Colon (tissue), 2 donors: ENCODE data around the gene FRMD6.

ENCODE experiments used
- FAIRE-seq: peaks from 2 replicates; lab custom pipeline; 2012; peaks lifted over from hg19 to GRCh38; lab: Jason Lieb, UNC
- donor health status: control.
- donor health status: control.

Gene FRMD6

DNA sequence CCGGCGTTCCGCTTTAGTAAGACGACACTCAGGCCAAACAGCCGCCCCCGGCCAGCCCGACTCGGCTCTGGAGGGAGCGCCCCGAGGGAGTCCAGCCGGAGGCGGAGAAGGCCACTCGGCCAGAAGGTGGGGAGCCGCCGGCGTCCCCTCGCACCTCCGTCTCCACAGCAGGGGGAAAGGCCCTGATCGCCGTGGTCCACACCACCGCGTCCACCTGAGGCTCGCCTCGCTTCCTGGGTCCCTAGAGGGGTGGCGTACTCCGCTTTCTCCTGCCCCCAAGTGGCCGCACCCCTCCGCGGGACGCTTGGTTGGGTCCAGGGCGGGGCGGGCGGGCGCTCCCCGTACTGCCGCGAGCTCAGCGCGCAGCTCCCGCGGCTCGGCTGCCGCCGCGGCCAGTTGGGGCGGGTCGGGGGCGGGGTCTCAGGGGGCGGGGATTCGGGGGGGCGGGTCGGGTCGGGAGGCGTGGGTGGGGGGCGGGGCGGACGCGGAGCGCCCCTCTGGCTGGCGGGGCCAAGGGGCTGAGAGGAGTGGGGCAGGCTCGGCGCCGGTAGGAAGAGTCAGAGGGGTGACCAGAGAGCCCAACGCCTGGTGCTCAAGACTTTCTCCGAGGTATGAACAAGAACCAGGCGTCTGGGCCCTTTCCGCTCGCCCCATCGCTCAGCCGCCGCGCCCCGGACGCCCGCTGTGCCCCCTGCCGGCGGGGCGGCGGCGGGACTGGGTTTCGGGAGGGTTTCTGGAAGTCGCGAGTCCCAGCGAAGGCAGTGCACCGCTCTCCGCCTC is at the start of gene FRMD6:
Gene FRMD6 (plus strand): TSS at position 523 of the 780 bp plus-strand sequence. CDS start 37,927 bp downstream, outside the sequence.
- FAIRE-seq = no peak

DNA sequence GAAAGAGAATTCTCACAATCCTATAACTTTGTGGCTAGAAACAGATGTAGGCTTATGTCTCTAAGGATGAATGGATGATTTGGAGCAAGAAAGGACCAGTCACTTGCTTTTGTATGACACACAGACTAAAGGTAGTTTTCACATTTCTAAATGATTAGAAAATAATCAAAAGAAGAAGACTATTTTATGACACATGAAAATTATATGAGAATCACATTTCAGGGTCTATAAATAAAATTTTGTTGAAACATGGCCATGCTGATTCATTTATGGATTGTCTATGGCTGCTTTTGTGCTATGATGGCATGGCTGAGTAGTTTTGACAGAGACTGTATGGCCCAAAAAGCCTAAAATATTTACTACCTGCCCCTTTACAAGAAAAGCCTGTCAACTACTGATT is 49.4 kb upstream of the FRMD6 start:
- FAIRE-seq = no peak

DNA sequence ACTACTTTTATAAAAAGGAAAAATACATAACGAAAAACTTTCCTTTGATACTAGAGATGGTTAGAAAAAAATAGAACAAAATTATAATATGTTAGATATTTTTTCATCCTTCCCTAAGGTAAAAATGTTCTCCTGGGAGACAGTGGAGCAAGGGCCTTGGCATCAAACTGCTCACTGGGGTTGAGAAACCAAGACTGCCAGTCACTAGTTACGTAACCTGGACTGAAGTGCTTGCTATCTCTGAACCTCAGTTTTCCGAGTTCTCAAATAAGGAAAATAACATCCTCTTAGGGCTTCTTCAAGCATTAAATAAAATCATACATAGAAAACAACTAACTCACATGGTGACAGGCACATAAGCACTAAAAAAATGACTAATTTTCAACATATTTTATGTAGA is 48.2 kb upstream of the FRMD6 start:
- no peak for FAIRE-seq

DNA sequence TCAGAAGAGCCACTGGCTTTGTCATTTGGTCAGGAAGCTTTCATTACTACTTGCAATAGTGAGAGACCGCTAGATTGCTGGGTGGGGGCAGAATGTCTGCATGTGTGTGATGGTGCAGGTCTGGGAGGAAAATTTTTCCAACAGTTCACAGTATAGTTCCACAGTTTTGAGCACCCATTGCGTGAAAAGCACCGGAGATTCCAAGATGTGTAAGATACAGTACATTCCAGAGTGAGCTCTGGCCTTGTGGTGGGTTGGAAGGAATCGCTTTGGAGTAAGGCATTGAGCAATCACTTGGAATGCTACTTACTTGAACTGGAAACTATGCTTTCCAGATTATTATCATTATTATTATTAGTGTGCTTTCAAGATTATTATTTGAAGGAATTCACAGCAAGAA is 47.6 kb upstream of the FRMD6 start:
- FAIRE-seq = no peak

DNA sequence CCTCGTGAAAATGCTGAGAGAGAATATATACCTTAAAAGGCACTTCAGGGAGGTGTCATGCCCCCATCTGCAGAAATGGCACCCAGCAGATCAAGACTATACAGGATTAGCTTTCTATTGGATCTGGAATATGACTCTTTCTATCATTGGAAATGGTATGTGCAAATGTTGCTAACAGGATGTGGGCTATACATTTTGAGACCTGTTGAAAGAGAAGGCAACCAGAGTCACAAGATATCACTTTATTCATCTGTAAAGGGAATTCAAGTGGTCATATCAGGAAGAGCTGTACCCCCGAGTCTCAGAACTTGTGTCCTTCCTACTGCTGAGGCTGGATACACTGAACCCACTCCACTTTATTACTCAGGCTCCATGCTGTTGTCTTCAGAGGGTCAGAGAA is 46.1 kb upstream of the FRMD6 start:
- no peak for FAIRE-seq

DNA sequence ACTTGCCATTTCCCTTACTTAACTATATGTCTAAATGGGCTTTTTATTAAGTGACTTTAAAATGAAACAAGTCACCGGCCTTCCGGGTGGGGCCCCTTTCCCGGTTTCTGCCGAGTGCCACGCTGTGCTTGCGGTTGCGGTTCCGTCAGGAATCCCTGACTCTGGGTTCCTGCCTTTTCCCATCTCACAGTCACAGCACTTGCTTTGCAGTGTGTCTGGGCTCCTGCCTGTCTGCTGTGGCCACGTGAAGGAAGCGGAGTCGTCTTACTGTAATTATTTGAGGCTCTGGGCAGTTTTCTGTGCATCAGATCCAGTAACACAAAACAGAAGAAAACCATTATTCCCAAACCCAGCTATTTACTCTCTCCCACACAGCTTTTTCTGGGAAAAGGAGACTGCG is 44.0 kb upstream of the FRMD6 start:
- no peak for FAIRE-seq

DNA sequence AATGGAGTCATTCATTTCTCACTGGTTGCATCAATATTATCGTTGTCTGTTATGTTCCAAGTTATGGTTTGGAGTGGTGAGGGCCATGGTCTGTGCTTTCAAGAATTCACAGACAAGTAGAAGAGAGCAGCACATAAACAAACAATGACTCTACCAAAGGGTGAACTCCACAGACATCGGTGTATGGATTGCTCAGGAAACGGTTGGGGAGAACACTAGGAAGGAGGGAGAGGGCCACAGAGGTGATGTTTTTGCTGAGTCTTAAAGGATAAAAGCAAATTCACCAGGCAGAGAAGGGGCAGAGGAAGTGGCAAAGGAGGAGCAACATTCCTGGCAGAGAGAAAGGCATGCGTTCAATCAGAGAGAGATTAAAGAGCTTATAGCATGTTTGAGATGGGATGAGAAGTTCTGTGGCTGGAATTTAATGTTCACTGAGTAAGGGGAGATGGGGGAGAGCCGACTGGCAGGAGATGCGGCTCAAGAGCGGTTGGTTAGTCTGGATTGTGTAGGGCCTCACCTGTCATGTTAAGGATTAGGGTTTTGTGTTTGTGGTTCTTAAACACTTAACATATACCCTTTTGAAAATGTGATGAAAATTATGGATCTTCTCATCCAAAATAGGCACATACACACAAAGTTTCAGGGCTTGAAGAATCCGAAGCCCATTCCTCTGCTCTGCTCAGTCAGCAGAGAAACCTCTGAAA is 42.3 kb upstream of the FRMD6 start:
- no peak for FAIRE-seq

DNA sequence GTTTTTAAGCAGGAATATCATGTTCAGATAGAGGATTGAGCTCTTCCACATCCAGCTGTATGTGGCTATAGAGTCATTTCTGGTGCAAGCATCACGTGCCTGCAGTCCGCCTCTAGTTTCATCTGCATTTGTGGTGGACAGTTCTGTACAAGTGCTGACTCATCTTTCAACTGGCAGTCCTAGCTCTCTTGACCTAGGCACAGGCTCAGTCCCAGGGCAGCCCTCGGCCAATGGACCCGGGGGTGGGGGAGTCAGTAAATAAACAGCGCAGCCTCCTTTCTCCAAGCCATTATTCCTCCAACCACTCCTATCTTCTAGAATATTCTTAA is 41.8 kb upstream of the FRMD6 start:
- no peak for FAIRE-seq

DNA sequence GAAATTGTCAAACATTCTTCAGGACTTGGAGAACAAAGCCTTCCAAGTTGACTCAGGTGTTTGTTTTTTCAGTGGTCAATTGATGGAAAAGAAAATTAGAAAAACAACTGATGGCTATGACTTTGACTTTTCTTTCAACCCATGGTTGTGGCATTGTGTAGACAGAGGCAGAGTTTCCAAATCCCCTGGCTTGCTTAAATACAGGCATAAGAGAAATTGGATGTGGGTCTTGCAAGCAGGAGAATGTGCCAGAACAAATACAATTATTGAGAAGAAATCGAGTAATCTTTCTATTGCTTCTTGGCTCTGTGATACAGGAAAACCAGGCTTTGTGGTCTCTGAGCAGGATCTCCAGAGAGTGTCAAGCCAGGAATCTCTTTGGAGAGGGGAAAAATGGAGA is 40.9 kb upstream of the FRMD6 start:
- FAIRE-seq = no peak

DNA sequence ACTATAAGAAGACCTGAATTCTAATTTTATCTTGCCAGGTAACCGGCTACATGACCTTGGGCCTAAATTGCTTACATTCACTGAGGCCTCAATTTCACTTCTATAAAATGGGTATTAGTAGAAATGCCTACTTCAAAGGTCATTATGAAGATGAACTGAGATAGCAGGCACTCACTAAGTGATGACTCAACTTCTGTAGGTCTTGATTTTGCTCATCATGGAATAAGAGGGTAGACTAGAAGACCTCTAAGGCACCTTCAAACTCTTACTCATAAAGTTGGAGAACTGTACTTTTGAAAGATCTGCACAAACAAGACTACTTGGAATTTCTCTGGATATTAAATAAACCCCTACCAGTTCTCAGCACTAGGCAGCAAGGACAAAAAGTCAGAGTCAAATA is 39.3 kb upstream of the FRMD6 start:
- no peak for FAIRE-seq

DNA sequence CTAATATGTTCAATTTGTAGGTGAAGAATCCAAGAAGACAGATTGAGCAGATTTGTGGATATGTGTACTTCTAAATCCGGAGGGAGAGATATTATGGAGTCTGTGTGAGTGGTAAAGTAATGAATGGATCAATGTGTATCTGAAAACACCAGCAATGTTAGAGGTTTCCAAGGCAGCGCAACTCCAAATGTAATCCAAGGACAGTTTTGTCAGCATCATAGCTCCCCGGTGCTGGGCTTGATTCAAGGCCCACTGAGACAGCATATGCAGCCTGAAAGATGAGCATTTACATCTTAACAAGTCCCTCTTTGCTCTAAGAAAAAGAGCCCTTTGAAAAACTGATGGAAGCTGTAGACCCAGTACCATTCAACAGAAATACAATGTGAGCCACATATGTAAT is 38.3 kb upstream of the FRMD6 start:
- FAIRE-seq = no peak

DNA sequence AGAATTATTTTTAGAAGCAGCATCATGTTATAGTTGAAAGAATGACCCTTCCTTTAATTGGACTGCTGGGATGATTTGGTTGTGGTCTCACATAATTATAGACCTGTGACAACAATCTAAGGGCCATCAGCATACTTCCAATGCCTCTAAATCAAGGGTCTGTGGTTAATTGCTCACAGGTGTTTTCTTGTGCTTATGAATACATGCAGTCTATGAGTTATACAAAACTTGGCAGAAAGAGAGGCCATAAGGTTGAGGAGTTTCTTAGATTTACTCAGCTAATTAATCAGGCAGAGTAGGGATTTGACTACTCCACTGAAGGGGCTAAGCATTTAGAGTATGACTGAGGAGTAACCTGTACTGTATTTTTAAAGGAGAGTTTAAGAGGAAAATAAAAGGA is 37.0 kb upstream of the FRMD6 start:
- FAIRE-seq = no peak

DNA sequence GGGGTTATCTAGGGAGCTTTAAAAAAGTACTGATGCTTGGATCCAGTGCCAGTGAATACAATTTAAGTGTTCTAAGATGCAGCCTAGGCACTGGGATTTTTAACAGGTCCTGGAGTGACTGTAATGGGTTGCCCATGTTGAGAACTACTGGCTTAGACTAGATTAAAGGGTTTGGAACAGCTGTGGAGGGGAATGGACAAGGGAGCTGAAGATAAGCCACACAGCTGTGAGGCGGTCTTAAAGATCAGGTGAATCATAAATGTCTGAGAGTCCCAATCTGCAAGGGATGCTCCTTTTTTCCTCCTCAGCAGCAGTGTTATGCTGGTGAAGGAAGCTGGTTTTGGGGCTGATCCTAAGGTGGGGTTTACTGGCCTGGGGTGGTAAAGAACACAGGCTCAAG is 35.5 kb upstream of the FRMD6 start:
- no peak for FAIRE-seq

DNA sequence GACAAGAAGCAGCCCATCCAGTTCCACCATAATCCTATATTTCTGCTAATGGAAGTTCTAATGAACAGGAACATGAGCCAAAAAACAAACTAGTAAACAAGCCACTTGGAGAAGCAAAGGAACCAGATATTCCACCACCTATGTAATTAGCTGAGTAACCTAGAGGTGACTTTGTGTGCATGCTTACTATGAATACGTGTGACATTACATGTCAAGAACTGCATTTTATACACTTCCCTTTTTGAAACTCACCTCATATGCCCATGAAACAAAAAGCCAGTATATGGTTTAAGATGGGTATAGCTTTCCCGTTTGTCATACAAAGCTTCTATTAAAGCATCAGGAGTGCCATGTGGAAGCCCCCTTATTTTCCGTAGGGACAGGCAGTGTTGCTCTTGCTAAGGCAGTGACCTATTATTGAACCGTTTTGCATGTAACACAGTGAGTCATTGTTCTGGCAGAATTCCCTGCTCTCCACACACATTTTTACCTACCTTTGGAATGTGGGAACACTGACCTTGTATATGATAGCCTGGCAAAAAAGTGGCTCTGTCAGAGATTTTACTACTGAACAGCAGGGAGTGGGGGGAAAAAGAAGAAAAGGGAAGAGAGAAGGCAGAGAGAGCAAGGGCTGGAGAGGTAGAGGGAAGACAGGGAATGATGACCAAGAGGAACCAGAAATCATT is 34.8 kb upstream of the FRMD6 start:
- FAIRE-seq = no peak

DNA sequence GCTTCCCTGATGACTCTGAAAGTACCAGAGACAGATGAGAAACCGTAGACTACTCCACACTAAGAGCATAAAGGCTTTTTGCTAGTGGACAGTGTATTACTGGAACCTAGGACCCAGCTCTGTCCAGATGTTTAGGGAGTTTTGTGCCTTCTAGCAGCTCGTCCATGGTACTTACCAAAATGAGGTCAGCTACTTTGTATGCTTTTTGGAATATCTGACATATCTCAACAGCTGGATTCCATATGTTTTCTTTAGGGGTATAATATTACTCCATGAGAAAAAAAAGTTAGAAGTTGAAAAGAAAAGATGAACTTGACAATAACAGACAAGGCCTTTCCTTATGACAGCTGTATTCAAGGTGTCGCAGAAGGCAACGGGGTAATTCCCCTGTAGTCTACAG is 32.1 kb upstream of the FRMD6 start:
- FAIRE-seq = no peak

DNA sequence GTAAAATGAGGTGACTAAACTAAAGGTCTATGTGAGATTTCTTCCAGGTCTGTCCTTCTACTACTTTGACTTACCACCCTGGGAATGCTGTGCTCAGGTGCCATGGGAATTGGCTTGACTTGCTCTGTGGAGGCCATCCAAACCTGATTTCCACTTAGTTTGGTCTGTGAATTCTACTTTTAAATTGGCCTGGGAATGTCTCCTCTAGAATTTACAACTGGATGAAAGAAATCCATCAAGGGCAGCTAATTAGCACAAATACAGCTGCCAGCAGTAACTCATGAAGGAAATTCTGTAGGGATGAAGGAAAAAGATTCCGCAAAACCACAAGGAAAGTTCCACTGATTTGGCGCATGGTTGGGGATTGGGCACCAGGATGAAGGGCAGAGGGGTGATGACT is 31.7 kb upstream of the FRMD6 start:
- no peak for FAIRE-seq

DNA sequence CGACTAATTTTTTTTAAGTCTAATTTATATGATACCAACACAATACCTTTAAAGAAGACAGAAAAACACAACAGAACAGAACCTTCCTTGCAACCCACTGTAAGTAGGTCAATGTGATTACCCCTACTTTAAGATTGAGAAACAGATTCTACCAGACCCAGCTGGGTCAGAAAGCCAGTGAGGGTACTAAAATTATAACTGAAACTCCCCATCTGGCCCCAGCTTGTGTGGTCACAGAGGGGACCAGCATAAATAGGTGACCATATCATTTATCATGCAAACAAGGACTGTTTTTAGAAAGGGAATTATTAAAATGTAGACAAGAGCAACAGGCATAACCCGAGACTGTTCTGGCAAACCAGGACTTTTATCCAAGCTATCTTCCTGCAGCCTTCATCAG is 30.1 kb upstream of the FRMD6 start:
- FAIRE-seq = no peak

DNA sequence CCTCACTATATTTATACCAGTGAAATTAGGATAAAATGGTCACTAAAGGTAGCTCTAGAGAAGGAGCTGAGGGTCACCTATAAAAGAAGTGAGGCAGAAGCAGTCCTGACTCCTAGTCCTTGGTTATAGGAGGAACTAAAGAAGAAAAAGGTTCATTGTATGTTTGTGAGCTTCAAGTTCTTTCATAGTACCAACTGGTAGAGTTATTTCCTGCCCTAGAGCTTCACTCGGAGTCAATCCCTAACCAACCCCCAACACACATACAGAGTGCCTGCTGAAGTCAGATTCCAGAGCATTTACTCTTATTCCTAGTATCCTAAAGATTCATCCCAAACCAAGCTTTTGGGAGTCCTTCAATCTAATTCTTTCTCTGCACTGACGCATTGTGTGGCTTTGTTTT is 29.3 kb upstream of the FRMD6 start:
- no peak for FAIRE-seq

DNA sequence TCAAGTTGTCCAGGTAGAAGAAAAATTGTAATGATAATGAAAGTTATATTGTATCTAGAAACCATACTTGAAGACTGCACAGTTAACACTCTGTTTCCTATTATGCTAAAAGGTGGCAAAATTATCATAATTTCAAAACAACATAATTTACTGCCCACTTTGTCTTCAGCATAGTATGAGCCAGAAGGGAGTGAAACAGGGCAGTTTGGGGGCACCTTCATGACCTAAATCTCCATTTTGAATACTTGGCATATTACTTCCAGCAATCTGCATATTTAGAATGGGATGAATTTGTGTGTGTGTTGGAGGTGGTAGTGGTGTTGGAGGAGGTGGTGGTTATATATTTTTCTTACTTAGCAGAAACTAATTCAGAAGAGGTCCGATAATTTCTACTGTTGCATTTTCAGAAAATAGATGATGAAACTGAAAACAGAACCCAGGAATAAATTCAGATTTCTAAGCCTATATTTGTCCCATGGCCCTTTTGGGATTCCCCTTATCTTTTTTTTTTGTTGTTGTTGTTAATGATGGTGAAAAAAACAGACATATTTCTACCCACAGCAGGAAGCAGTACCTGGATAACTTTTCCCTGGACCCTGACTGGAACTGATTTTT is 26.6 kb upstream of the FRMD6 start:
- FAIRE-seq = no peak

DNA sequence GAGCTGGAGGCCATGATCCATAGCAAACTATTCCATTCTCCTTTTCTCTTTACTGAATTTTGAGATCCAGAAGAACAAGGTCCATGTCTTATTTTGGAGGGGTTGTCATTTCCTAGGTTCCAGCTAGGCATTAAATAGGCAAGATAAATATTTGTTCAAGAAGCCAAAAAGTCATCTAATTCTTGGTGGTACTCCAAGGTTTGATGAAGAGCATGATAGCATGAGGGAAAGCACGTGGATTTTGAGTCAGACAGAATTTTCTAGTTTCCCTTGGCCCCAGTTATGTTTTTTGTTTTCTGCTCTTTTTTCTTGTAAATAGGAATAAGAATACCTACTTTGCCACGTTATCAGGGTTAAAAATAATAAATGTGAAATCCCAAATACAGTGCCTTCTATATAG is 25.5 kb upstream of the FRMD6 start:
- FAIRE-seq = no peak

DNA sequence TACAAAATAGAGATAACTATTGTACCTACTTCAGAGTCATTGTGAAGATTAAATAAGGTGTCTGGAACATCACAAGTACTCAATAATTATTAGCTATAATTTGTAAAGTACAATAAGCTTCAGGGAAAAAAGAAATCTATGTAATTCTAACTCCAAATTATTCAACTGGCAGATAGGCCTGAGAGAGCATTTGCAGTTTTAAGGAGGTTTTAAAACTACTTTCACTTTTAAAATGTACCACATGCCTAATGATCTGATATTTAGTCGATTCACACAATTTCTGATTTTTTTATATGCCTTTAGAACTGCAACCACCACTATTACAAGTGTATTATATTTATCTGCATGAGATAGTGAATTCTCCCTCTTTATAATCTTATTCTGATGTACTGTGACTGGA is 24.9 kb upstream of the FRMD6 start:
- no peak for FAIRE-seq

DNA sequence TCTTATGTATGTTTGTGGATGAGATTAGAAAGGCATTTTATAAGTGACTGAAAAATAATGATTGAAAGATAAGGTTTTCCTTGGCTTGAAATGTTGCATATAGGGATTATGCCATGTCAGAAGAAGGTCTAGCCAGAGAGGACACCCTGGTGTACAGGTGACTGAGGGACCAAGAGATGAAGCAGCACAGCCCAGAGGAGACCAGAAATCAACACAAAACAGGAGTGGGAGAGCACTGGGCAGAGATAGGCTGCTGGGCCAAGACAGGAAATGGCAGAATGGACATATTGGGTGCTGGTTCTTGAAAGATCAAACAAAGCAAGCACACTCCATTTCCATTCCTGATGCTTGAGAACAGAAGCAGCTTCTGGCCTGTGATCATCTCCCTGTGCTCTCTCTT is 24.4 kb upstream of the FRMD6 start:
- no peak for FAIRE-seq

DNA sequence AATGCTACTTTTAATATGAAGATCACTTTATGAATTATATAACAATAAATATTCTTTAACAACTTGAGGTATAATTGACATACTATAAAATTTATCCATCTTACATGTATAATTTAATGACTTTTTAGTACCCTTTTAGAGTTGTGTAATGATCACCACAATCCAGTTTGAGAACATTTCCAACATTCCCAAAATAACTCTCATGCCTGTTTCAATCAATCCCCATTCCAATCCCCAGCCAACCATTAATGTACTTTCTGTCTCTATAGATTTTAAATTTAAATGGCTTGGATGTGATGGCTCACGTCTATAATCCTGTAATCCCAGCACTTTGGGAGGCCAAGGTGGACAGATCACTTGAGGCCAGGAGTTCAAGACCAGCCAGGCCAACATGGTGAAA is 23.5 kb upstream of the FRMD6 start:
- no peak for FAIRE-seq
